Pancreas (tissue), 10 donors: ENCODE results near the gene UVRAG. TPM values are rescaled to one million over a fixed set of nuclear protein-coding genes. Genes with fewer than 3 reads are reported as not detected.

Experiments used
- ATAC-seq, 4 donors: fragments of 200-7000 bp; cut with Tn5 transposase; one replicate each; pipeline versions ENCODE4 v1.8.0 to v1.9.1; 2020; ENCODE audit warnings: mild to moderate bottlenecking in 4 of 4, moderate library complexity in 4 of 4
- DNase-seq, 6 donors: peaks; one replicate each; pipeline ENCODE4 v3.0.0-alpha.2; 2020
- FAIRE-seq: peaks from 2 replicates; lab custom pipeline; 2012; peaks lifted over from hg19 to GRCh38; lab: Jason Lieb, UNC
- H3K27ac ChIP-seq, 4 donors: fragments of 200-600 bp; sonication (generic); 1 replicate in 3 of 4; 2 replicates in 1 of 4; pipeline versions ENCODE4 v1.5.0 to v1.8.0; 2020
- H3K27me3 ChIP-seq, 4 donors: fragments of 200-600 bp; one replicate each; pipeline ENCODE4 v1.8.0; 2021
- H3K36me3 ChIP-seq, 3 donors: fragments of 200-600 bp; sonication (generic) in 1 of 3; one replicate each; pipeline versions ENCODE4 v1.5.0 to v1.8.0; 2020 to 2021
- H3K4me1 ChIP-seq, 3 donors: fragments of 200-600 bp; one replicate each; pipeline ENCODE4 v1.8.0; 2021
- H3K4me3 ChIP-seq, 4 donors: fragments of 200-600 bp; sonication (generic) in 2 of 4; one replicate each; pipeline versions ENCODE4 v1.5.0 to v1.8.0; 2020 to 2021
- H3K9me3 ChIP-seq, 4 donors: fragments of 200-600 bp; one replicate each; pipeline ENCODE4 v1.8.0; 2021
- WGBS, 2 donors: extraction: QIAGEN DNeasy Blood & Tissue Kit; methylation state at CpG; one replicate each; pipeline ENCODE4 v1.1.7; 2013; 5-methylcytosine and 5-hydroxymethylcytosine counted together
- intact Hi-C, 3 donors: fragments of 100-400 bp; cut with DNase I; formaldehyde crosslinking; loops; one replicate each; pipeline versions ENCODE4 v1.11.1 to v1.14.2; 2022
- polyA plus RNA-seq, 2 donors: library from polyadenylated mRNA; stranded (reverse); fragments of 200-250 nt; gene quantifications; one replicate each; pipeline ENCODE4 v1.2.3, GENCODE V29; 2013
- total RNA-seq, 6 donors: library from RNA; stranded (reverse); fragmentation: NEBNext Ultra II Directional in 4 of 6; extraction: Animal tissue kit (Norgen Biotek cat#: 25700) in 4 of 6; gene quantifications; one replicate each; pipeline versions ENCODE4 v1.2.1 to v1.2.4, GENCODE V29; 2021 to 2023
- TF ChIP-seq, protein P1 (sequence below), 4 donors: fragments of 200-600 bp; sonication (generic) in 3 of 4; IDR thresholded peaks; one replicate each; pipeline versions ENCODE4 v1.5.0 to v1.8.0; 2021; ENCODE audit warnings: antibody characterized with exemption in 4 of 4
- donor health status: healthy with polysubstance abuse.
- donor health status: DM: no; HTN: no; CAD: no; lungs with moderate emphysema.
- donor health status: DM: no; HTN: no; CAD: no.
- donor health status: control.
- donor health status: control.
- donor health status: Bipolar disorder and iron deficiency.
- donor health status: DM: yes; HTN: yes; CAD: no.
- donor health status: DM: no; HTN: no; CAD: no.
- donor health status: DM: no; HTN: no; CAD: no.
- donor health status: DM: yes; HTN: yes; CAD: no.

Gene UVRAG
- total and polyA plus RNA-seq, 8 donors = 3.3 to 17.2 (median 7.6) TPM

DNA sequence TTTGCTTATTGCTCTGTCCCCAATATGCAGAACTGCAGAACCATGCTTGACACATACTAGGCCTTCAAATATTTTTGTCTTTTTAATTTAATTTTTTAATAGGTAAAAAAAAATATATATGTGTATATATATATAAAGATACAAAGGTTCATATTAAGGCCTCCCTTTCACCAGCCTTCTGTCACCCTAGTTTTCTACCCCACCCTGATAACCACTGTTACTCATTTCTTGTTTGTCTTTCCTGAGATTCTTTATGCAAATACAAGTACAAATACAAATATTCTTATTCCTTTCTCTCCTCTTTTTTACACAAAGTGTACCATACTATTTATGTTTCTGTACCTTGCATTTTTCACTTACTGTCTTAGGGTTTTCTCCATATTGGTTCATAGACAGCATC is 43.0 kb downstream of the UVRAG start:
- TF ChIP-seq, protein P1, sequence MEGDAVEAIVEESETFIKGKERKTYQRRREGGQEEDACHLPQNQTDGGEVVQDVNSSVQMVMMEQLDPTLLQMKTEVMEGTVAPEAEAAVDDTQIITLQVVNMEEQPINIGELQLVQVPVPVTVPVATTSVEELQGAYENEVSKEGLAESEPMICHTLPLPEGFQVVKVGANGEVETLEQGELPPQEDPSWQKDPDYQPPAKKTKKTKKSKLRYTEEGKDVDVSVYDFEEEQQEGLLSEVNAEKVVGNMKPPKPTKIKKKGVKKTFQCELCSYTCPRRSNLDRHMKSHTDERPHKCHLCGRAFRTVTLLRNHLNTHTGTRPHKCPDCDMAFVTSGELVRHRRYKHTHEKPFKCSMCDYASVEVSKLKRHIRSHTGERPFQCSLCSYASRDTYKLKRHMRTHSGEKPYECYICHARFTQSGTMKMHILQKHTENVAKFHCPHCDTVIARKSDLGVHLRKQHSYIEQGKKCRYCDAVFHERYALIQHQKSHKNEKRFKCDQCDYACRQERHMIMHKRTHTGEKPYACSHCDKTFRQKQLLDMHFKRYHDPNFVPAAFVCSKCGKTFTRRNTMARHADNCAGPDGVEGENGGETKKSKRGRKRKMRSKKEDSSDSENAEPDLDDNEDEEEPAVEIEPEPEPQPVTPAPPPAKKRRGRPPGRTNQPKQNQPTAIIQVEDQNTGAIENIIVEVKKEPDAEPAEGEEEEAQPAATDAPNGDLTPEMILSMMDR (IDR thresholded peaks at IDR 0.05) = no peak
- intact Hi-C loops = no loop called here
- H3K4me3 ChIP-seq = no peak overlapping the region
- H3K9me3 ChIP-seq = no peaks in the 10 kb centered on the region
- peaks cover 0 to 5% (median 0%) of the 10 kb centered on the region in 3 donors for H3K4me1 ChIP-seq
- DNase-seq (no peak), FAIRE-seq (no peak), ATAC-seq (no peak)
- H3K27ac ChIP-seq = no peak overlapping the region
- H3K36me3 ChIP-seq = no peaks in the 10 kb centered on the region
- H3K27me3 ChIP-seq = no peaks in the 10 kb centered on the region

DNA sequence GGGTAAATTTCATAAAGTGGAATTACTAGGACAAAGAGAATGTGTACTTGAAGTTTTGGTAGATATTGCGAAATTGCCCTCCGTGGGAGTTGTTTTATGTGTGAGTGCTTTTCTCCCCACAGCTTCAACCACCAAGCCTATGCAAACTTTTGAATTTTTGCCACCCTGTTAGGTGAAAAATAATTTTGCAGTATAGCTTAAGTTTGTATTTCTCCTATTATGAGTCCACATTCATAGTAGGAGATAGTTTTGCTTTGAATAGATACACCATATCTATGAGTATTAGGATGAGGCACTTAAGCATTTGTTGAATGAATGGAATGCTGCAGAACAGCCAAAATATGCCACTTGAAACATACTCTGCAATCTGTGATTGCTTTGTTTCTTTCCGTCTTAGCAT is 43.6 kb downstream of the UVRAG start:
- ATAC-seq = no peak

GRCh38 chr11:75859614-75860013 is 44.6 kb downstream of the UVRAG start:
- intact Hi-C loops = loop anchor here in 1 of 3 donors (10.0 kb wide), 1 partner anchor 55 kb away; no protein-coding TSS in a partner anchor
- Histone ChIP-seq H3K9me3 (no peaks in the 10 kb centered on the region), H3K4me1 (peaks cover 0 to 5% (median 0%) of the 10 kb centered on the region in 3 donors), H3K27ac (no peak overlapping the region), H3K27me3 (no peaks in the 10 kb centered on the region), H3K36me3 (no peaks in the 10 kb centered on the region), H3K4me3 (no peak overlapping the region)
- 87 to 96% methylated on average over 2 of the region's 2 CpGs for WGBS, 2 donors
- TF ChIP-seq, protein P1 (IDR thresholded peaks at IDR 0.05) = no peak
- ATAC-seq (no peak), DNase-seq (no peak), FAIRE-seq (no peak)

More for the DNA sequence above, 43.6 kb downstream of the UVRAG start:
- FAIRE-seq = no peak
- intact Hi-C loops = no loop called here
- Histone ChIP-seq H3K27ac (no peak overlapping the region), H3K9me3 (no peaks in the 10 kb centered on the region), H3K4me3 (no peak overlapping the region), H3K4me1 (peaks cover 0 to 5% (median 0%) of the 10 kb centered on the region in 3 donors), H3K36me3 (no peaks in the 10 kb centered on the region), H3K27me3 (no peaks in the 10 kb centered on the region)
- DNase-seq = no peak
- TF ChIP-seq, protein P1 (IDR thresholded peaks at IDR 0.05) = no peak
- 66% methylated on average over 3 of the region's 3 CpGs for WGBS, 2 donors

DNA sequence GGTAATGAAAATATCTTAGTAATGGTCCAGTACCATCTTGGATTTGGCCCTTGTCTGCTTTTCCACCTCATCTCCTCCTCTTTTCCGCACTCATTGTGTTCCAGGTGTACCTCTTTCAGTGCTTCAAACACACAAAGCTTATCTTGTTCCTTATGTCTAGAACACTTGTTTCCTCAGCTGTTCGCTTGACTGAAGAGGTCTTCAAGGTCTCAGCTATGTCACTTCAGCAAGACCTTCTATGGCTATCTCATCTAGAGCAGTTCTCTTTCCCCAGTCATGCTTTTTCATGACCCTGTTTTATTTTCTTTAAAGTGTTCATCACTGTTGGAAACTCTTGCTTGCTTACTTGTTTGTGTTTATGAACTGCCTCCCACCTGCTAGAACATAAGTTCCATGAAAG is 47.4 kb downstream of the UVRAG start:
- FAIRE-seq (no peak), ATAC-seq (no peak)
- intact Hi-C loops = loop anchor here in 1 of 3 donors (10.0 kb wide), 1 partner anchor 58 kb away; no protein-coding TSS in a partner anchor

More for the DNA sequence above, 47.4 kb downstream of the UVRAG start:
- WGBS, 2 donors = 76 to 83% methylated on average over 2 of the region's 2 CpGs
- Histone ChIP-seq H3K27ac (no peak overlapping the region), H3K36me3 (no peaks in the 10 kb centered on the region), H3K4me3 (no peak overlapping the region), H3K9me3 (no peaks in the 10 kb centered on the region), H3K4me1 (peaks cover 0 to 17% (median 2%) of the 10 kb centered on the region in 3 donors), H3K27me3 (no peaks in the 10 kb centered on the region)
- TF ChIP-seq, protein P1 (IDR thresholded peaks at IDR 0.05) = no peak
- DNase-seq = no peak
